Measurements from ENCODE around the gene CHST8. TPM values are rescaled to one million over a fixed set of nuclear protein-coding genes. Genes with fewer than 3 reads are reported as not detected.

Gene CHST8
- total and polyA plus RNA-seq, 2 of the 13 experiments (the other 11 are each of a cell fraction or from before 2014, with no cell fraction given) = not detected

DNA sequence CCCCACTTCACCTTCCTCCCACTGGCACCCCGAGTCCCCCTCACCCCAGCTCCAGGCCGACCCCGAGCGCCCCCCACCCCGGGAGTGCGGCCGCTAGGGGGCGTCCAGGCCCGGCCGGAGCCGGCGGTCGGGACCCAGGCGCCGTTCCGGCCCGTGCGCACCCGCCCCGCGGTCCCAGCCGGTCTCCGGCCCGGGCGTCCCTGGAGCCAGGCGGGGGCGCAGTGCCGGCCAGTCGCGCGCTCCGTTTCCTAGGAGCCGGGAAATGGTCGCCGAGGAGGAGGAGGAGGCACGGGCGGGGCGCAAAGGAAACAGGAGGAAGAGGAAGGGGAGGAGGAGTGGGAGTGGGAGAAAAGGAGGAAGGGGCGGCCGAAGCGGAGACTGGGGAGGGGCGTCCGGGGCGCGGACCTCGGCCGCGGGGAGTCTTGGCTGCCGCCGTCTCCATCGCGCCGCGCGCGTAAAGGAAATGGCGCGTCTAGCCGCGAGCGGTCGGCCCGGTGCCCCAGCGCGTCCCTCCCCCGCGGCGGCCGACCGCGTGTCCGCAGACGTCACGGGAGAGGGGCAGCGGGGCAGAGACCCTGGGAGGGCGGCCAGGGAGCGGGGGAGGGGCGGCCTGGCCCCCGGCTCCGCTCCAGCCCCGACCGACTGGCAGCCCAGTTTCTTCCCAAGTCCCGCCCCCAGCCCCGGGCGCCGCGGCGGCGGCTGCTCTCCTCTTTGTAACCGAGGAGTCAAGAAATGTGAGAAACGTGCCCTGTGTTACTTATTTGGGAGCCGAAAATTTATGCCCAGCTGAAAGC is 173.8 kb downstream of the CHST8 start (continued):
- TF ChIP-seq ZNF766 (CRISPR knock-in tag; IDR thresholded peaks at IDR 0.05; ENCODE audit: borderline replicate concordance) (peak; percentile 63; the same call in 1 of the 2 replicates), HMG20B (CRISPR knock-in tag; conservative IDR thresholded peaks at IDR 0.05) (no peak), SRSF1 (optimal IDR thresholded peaks at IDR 0.05; ENCODE audit: low read depth, low read length) (peak; percentile 51), EHMT2 (IDR thresholded peaks at IDR 0.05; ENCODE audit: borderline replicate concordance, low read depth, low read length) (no peak), ZNF569 (CRISPR knock-in tag; IDR thresholded peaks at IDR 0.05; ENCODE audit: borderline replicate concordance) (no peak), FOXO1 (CRISPR knock-in tag; IDR thresholded peaks at IDR 0.05) (no peak; the same call in 1 of the 2 replicates), ZMYM2 (CRISPR knock-in tag; IDR thresholded peaks at IDR 0.05) (no peak), KDM5B (CRISPR knock-in tag; IDR thresholded peaks at IDR 0.05; ENCODE audit: borderline replicate concordance) (peak; percentile 42; the same call in 1 of the 2 replicates), POLR2A (IDR thresholded peaks at IDR 0.05; ENCODE audit: insufficient read depth in 1 of 2, low read depth in 2 of 2, low read length in 2 of 2) (peak; percentile 73 to 82), ZC3H13 (CRISPR knock-in tag; IDR thresholded peaks at IDR 0.05) (peak; percentile 60; the same call in 1 of the 2 replicates), ARHGAP35 (CRISPR knock-in tag; IDR thresholded peaks at IDR 0.05; ENCODE audit: borderline replicate concordance) (no peak), NFIC (IDR thresholded peaks at IDR 0.05; ENCODE audit: low read length) (no peak), TRIM24 (CRISPR knock-in tag; IDR thresholded peaks at IDR 0.05) (no peak)
- TF ChIP-seq, protein P1, sequence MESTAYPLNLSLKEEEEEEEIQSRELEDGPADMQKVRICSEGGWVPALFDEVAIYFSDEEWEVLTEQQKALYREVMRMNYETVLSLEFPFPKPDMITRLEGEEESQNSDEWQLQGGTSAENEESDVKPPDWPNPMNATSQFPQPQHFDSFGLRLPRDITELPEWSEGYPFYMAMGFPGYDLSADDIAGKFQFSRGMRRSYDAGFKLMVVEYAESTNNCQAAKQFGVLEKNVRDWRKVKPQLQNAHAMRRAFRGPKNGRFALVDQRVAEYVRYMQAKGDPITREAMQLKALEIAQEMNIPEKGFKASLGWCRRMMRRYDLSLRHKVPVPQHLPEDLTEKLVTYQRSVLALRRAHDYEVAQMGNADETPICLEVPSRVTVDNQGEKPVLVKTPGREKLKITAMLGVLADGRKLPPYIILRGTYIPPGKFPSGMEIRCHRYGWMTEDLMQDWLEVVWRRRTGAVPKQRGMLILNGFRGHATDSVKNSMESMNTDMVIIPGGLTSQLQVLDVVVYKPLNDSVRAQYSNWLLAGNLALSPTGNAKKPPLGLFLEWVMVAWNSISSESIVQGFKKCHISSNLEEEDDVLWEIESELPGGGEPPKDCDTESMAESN (CRISPR knock-in tag; conservative IDR thresholded peaks at IDR 0.05) = peak; percentile 58; the same call in 1 of the 2 replicates
- TF ChIP-seq, protein P2, sequence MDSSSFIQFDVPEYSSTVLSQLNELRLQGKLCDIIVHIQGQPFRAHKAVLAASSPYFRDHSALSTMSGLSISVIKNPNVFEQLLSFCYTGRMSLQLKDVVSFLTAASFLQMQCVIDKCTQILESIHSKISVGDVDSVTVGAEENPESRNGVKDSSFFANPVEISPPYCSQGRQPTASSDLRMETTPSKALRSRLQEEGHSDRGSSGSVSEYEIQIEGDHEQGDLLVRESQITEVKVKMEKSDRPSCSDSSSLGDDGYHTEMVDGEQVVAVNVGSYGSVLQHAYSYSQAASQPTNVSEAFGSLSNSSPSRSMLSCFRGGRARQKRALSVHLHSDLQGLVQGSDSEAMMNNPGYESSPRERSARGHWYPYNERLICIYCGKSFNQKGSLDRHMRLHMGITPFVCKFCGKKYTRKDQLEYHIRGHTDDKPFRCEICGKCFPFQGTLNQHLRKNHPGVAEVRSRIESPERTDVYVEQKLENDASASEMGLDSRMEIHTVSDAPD (CRISPR knock-in tag; IDR thresholded peaks at IDR 0.05) = no peak
- TF ChIP-seq, protein P3, sequence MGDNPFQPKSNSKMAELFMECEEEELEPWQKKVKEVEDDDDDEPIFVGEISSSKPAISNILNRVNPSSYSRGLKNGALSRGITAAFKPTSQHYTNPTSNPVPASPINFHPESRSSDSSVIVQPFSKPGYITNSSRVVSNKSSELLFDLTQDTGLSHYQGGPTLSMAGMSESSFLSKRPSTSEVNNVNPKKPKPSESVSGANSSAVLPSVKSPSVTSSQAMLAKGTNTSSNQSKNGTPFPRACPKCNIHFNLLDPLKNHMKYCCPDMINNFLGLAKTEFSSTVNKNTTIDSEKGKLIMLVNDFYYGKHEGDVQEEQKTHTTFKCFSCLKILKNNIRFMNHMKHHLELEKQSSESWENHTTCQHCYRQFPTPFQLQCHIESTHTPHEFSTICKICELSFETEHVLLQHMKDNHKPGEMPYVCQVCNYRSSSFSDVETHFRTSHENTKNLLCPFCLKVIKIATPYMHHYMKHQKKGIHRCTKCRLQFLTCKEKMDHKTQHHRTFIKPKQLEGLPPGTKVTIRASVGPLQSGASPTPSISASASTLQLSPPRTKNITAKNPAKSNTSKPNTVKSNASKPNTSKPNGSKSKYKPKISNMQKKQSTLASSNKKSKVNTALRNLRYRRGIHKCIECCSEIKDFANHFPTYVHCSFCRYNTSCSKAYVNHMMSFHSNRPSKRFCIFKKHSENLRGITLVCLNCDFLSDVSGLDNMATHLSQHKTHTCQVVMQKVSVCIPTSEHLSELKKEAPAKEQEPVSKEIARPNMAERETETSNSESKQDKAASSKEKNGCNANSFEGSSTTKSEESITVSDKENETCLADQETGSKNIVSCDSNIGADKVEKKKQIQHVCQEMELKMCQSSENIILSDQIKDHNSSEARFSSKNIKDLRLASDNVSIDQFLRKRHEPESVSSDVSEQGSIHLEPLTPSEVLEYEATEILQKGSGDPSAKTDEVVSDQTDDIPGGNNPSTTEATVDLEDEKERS (CRISPR knock-in tag; IDR thresholded peaks at IDR 0.05) = no peak
- TF ChIP-seq, protein P4, sequence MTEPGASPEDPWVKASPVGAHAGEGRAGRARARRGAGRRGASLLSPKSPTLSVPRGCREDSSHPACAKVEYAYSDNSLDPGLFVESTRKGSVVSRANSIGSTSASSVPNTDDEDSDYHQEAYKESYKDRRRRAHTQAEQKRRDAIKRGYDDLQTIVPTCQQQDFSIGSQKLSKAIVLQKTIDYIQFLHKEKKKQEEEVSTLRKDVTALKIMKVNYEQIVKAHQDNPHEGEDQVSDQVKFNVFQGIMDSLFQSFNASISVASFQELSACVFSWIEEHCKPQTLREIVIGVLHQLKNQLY (CRISPR knock-in tag; IDR thresholded peaks at IDR 0.05) = no peak
- TF ChIP-seq, protein P5, sequence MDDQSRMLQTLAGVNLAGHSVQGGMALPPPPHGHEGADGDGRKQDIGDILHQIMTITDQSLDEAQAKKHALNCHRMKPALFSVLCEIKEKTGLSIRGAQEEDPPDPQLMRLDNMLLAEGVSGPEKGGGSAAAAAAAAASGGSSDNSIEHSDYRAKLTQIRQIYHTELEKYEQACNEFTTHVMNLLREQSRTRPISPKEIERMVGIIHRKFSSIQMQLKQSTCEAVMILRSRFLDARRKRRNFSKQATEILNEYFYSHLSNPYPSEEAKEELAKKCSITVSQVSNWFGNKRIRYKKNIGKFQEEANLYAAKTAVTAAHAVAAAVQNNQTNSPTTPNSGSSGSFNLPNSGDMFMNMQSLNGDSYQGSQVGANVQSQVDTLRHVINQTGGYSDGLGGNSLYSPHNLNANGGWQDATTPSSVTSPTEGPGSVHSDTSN (CRISPR knock-in tag; IDR thresholded peaks at IDR 0.05; ENCODE audit: borderline replicate concordance) = no peak

Measured in HepG2 (cell line).